SK-N-SH treated with all-trans-retinoic acid at 6 μM for 48 hours (cell line): ENCODE data around the gene SLC15A1.

Source experiments
- ATAC-seq: fragments of 200-7000 bp; cut with Tn5 transposase; 3 replicates; pipeline ENCODE4 v1.9.1; 2020; ENCODE audit warnings: mild to moderate bottlenecking, moderate library complexity
- ARNTL ChIP-seq: fragments of 450-650 bp; formaldehyde crosslinking; IDR thresholded peaks from 2 replicates; pipeline ENCODE4 v1.5.0; 2020; ENCODE audit warnings: low read depth, mild to moderate bottlenecking, moderate library complexity, borderline replicate concordance
- BACH2 ChIP-seq: fragments of 250-450 bp; sonication (Bioruptor Pico); IDR thresholded peaks from 2 replicates; pipeline ENCODE4 v1.9.0; 2021; ENCODE audit warnings: mild to moderate bottlenecking, borderline replicate concordance
- CREB5 ChIP-seq: fragments of 250-450 bp; sonication (Bioruptor Pico); IDR thresholded peaks from 2 replicates; pipeline ENCODE4 v1.5.1; 2020; ENCODE audit warnings: low read depth, mild to moderate bottlenecking, moderate library complexity
- CSDC2 ChIP-seq: fragments of 250-450 bp; sonication (Bioruptor Pico); IDR thresholded peaks from 2 replicates; pipeline ENCODE4 v1.5.0; 2020; ENCODE audit warnings: mild to moderate bottlenecking, moderate library complexity
- ESRRG ChIP-seq: fragments of 250-450 bp; sonication (Bioruptor Pico); IDR thresholded peaks from 2 replicates; pipeline ENCODE4 v1.6.1; 2021; ENCODE audit warnings: mild to moderate bottlenecking
- GLIS3 ChIP-seq: fragments of 250-450 bp; sonication (Bioruptor Pico); IDR thresholded peaks from 2 replicates; pipeline ENCODE4 v1.5.0; 2020; ENCODE audit warnings: mild to moderate bottlenecking, moderate library complexity
- ISL1 ChIP-seq: fragments of 250-450 bp; sonication (Bioruptor Pico); IDR thresholded peaks from 2 replicates; pipeline ENCODE4 v2.1.2; 2022; ENCODE audit warnings: mild to moderate bottlenecking, moderate library complexity
- OSR1 ChIP-seq: fragments of 250-450 bp; sonication (Bioruptor Pico); IDR thresholded peaks from 2 replicates; pipeline ENCODE4 v1.8.0; 2022; ENCODE audit warnings: moderate library complexity, mild to moderate bottlenecking, inconsistent platforms
- PPARA ChIP-seq: fragments of 250-450 bp; sonication (Bioruptor Pico); IDR thresholded peaks from 2 replicates; pipeline ENCODE4 v1.5.0; 2020; ENCODE audit warnings: mild to moderate bottlenecking, borderline replicate concordance
- RARB ChIP-seq: fragments of 250-450 bp; sonication (Bioruptor Pico); IDR thresholded peaks from 2 replicates; pipeline ENCODE4 v1.8.0; 2021; ENCODE audit warnings: mild to moderate bottlenecking, moderate library complexity
- SNAI2 ChIP-seq: fragments of 250-450 bp; sonication (Bioruptor Pico); IDR thresholded peaks from 2 replicates; pipeline ENCODE4 v1.5.0; 2020; ENCODE audit warnings: mild to moderate bottlenecking, moderate library complexity
- TCF4 ChIP-seq: fragments of 250-450 bp; sonication (Bioruptor Pico); IDR thresholded peaks from 2 replicates; pipeline ENCODE4 v1.8.0; 2021; ENCODE audit warnings: mild to moderate bottlenecking, moderate library complexity, borderline replicate concordance
- TOX ChIP-seq: fragments of 250-450 bp; sonication (Bioruptor Pico); IDR thresholded peaks from 2 replicates; pipeline ENCODE4 v1.8.0; 2021; ENCODE audit warnings: mild to moderate bottlenecking, moderate library complexity, borderline replicate concordance
- TSHZ2 ChIP-seq: fragments of 250-450 bp; sonication (Bioruptor Pico); IDR thresholded peaks from 2 replicates; pipeline ENCODE4 v1.5.0; 2020; ENCODE audit warnings: mild to moderate bottlenecking, moderate library complexity
- ZC3H10 ChIP-seq: fragments of 250-450 bp; sonication (Bioruptor Pico); IDR thresholded peaks from 2 replicates; pipeline ENCODE4 v1.5.1; 2021; ENCODE audit warnings: mild to moderate bottlenecking, moderate library complexity
- ZFP3 ChIP-seq: fragments of 250-450 bp; sonication (Bioruptor Pico); IDR thresholded peaks from 2 replicates; pipeline ENCODE4 v1.5.0; 2020; ENCODE audit warnings: mild to moderate bottlenecking, moderate library complexity
- ZFP30 ChIP-seq: fragments of 450-650 bp; formaldehyde crosslinking; IDR thresholded peaks from 2 replicates; pipeline ENCODE4 v1.5.0; 2022; ENCODE audit warnings: mild to moderate bottlenecking, moderate library complexity
- ZNF70 ChIP-seq: fragments of 450-650 bp; formaldehyde crosslinking; IDR thresholded peaks from 2 replicates; pipeline ENCODE4 v1.5.0; 2020; ENCODE audit warnings: mild to moderate bottlenecking, moderate library complexity
- ZNF8 ChIP-seq: fragments of 450-650 bp; formaldehyde crosslinking; IDR thresholded peaks from 2 replicates; pipeline ENCODE4 v1.5.0; 2020; ENCODE audit warnings: mild to moderate bottlenecking, moderate library complexity
- TF ChIP-seq, protein P1 (sequence below): fragments of 250-450 bp; sonication (Bioruptor Pico); IDR thresholded peaks from 2 replicates; pipeline ENCODE4 v1.8.0; 2021; ENCODE audit warnings: low read depth, mild to moderate bottlenecking, moderate library complexity, borderline replicate concordance
- TF ChIP-seq, protein P2 (sequence below): fragments of 250-450 bp; sonication (Bioruptor Pico); IDR thresholded peaks from 2 replicates; pipeline ENCODE4 v1.8.0; 2020; ENCODE audit warnings: mild to moderate bottlenecking, moderate library complexity, borderline replicate concordance

The SLC15A1 gene

GRCh38 chr13:98769736-98770135 is 17.3 kb upstream of the SLC15A1 start:
- no peak for ATAC-seq
- TF ChIP-seq ZC3H10 (CRISPR knock-in tag) (no peak), CSDC2 (CRISPR knock-in tag) (no peak), TOX (CRISPR knock-in tag) (no peak), GLIS3 (no peak), PPARA (CRISPR knock-in tag) (no peak), TSHZ2 (CRISPR knock-in tag) (no peak), ISL1 (CRISPR knock-in tag) (no peak), CREB5 (no peak), OSR1 (CRISPR knock-in tag) (no peak), TCF4 (CRISPR knock-in tag) (no peak), ZNF70 (CRISPR knock-in tag) (no peak), ZFP30 (CRISPR knock-in tag) (no peak), ESRRG (no peak), ARNTL (CRISPR knock-in tag) (no peak)
- TF ChIP-seq, protein P1, sequence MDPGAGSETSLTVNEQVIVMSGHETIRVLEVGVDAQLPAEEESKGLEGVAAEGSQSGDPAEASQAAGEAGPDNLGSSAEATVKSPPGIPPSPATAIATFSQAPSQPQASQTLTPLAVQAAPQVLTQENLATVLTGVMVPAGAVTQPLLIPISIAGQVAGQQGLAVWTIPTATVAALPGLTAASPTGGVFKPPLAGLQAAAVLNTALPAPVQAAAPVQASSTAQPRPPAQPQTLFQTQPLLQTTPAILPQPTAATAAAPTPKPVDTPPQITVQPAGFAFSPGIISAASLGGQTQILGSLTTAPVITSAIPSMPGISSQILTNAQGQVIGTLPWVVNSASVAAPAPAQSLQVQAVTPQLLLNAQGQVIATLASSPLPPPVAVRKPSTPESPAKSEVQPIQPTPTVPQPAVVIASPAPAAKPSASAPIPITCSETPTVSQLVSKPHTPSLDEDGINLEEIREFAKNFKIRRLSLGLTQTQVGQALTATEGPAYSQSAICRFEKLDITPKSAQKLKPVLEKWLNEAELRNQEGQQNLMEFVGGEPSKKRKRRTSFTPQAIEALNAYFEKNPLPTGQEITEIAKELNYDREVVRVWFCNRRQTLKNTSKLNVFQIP (CRISPR knock-in tag), result no peak
- TF ChIP-seq, protein P2, sequence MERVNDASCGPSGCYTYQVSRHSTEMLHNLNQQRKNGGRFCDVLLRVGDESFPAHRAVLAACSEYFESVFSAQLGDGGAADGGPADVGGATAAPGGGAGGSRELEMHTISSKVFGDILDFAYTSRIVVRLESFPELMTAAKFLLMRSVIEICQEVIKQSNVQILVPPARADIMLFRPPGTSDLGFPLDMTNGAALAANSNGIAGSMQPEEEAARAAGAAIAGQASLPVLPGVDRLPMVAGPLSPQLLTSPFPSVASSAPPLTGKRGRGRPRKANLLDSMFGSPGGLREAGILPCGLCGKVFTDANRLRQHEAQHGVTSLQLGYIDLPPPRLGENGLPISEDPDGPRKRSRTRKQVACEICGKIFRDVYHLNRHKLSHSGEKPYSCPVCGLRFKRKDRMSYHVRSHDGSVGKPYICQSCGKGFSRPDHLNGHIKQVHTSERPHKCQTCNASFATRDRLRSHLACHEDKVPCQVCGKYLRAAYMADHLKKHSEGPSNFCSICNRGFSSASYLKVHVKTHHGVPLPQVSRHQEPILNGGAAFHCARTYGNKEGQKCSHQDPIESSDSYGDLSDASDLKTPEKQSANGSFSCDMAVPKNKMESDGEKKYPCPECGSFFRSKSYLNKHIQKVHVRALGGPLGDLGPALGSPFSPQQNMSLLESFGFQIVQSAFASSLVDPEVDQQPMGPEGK (CRISPR knock-in tag), result no peak

- ATAC-seq, result no peak
- TF ChIP-seq ESRRG, result no peak
- no peak for TF ChIP-seq TCF4 (CRISPR knock-in tag)
- no peak for TF ChIP-seq SNAI2 (CRISPR knock-in tag)
- no peak for TF ChIP-seq ZNF8 (CRISPR knock-in tag)
- TF ChIP-seq CSDC2 (CRISPR knock-in tag), result no peak
- no peak for TF ChIP-seq CREB5
Measured at GRCh38 chr13:98768522-98768921, 16.1 kb upstream of the SLC15A1 start.

DNA sequence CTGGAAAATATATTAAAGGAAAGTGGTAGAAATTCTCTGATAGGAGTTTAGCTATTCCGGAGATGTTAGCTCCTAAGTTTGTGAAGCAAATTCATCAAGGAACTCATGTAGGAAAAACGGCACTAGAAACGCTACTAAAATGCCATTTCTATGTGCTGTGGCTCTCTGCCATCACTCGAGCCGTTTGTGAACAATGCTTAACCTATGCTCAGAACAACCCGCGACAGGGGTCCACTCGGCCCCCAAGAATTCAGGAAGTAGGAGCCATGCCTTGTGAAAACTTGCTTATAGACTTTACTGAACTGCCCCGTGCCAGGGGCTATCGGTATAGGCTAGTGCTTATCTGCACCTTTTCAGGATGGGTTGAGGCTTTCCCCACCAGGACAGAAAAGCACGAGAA is 14.2 kb upstream of the SLC15A1 start:
- TF ChIP-seq ISL1 (CRISPR knock-in tag) (no peak), BACH2 (CRISPR knock-in tag) (no peak), TSHZ2 (CRISPR knock-in tag) (no peak), ZC3H10 (CRISPR knock-in tag) (no peak), ESRRG (no peak), CREB5 (no peak), ZFP30 (CRISPR knock-in tag) (no peak), ZFP3 (CRISPR knock-in tag) (no peak), CSDC2 (CRISPR knock-in tag) (no peak), ARNTL (CRISPR knock-in tag) (no peak), TCF4 (CRISPR knock-in tag) (no peak), RARB (CRISPR knock-in tag) (no peak), ZNF70 (CRISPR knock-in tag) (no peak), TOX (CRISPR knock-in tag) (no peak), SNAI2 (CRISPR knock-in tag) (no peak)
- TF ChIP-seq, protein P2 (CRISPR knock-in tag), result no peak
- ATAC-seq, result no peak
